Muscle layer of duodenum (tissue), 2 donors: ENCODE measurements around the gene LYZL1.

ENCODE experiments used
- H3K27ac ChIP-seq: one replicate; pipeline ENCODE4 v1.7.0; 2013; ENCODE audit warnings: mild to moderate bottlenecking, low read length
- H3K27me3 ChIP-seq: one replicate; pipeline ENCODE4 v1.7.0; 2013; ENCODE audit warnings: low read depth, mild to moderate bottlenecking, control low read depth, low read length
- H3K36me3 ChIP-seq, 2 donors: one replicate each; pipeline ENCODE4 v1.7.0; 2013; ENCODE audit warnings: low read length in 2 of 2, control low read depth in 1 of 2, mild to moderate bottlenecking in 1 of 2; ENCODE audit not compliant: insufficient read depth in 2 of 2, control insufficient read depth in 1 of 2
- H3K4me1 ChIP-seq, 2 donors: one replicate each; pipeline ENCODE4 v1.7.0; 2013; ENCODE audit warnings: low read length in 2 of 2, mild to moderate bottlenecking in 2 of 2, control low read depth in 1 of 2, moderate library complexity in 1 of 2; ENCODE audit not compliant: insufficient read depth in 2 of 2, control insufficient read depth in 1 of 2
- H3K4me3 ChIP-seq, 2 donors: one replicate each; pipeline ENCODE4 v1.7.0; 2013; ENCODE audit warnings: low read length in 2 of 2, low read depth in 1 of 2, mild to moderate bottlenecking in 1 of 2
- H3K9me3 ChIP-seq, 2 donors: one replicate each; pipeline ENCODE4 v1.7.0; 2013; ENCODE audit warnings: low read length in 2 of 2, control low read depth in 1 of 2, mild to moderate bottlenecking in 1 of 2; ENCODE audit not compliant: control insufficient read depth in 1 of 2
- donor health status: healthy.

LYZL1 gene

DNA sequence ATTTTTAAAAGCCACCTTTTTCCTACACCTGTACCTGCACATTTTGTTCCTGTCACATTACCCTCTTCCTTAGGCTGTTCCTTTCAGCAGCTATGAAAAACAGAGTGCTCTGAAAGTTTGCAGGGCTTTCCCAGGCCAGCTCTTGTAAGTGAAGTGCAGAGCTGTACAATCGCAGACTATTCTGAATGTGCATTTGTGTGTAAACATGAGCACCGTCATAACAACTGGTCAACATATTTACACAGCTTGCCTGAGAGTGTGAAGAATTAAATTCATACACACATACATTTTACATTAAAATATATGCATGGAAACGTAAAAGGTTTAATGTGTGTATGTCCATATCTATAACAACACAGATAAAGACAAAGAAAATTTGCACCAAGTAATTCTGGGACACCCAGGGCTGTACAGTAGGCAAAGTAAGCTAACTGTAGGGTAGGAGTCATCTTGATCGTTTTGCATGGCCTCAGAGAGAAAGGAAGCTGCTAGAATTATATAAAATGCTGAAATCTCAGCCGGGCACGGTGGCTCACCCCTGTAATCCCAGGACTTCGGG is 23.6 kb upstream of the LYZL1 start:
- no peaks in the 10 kb centered on the region for H3K27me3 ChIP-seq
- no peak overlapping the region for H3K27ac ChIP-seq
- H3K4me1 ChIP-seq: no peaks in the 10 kb centered on the region
- H3K36me3 ChIP-seq: no peaks in the 10 kb centered on the region
- no peaks in the 10 kb centered on the region for H3K9me3 ChIP-seq
- no peak overlapping the region for H3K4me3 ChIP-seq

GRCh38 chr10:29266641-29267040 is 22.2 kb upstream of the LYZL1 start:
- Histone ChIP-seq H3K36me3 (no peaks in the 10 kb centered on the region), H3K27me3 (no peaks in the 10 kb centered on the region), H3K27ac (no peak overlapping the region)

GRCh38 chr10:29268011-29268410 is 20.9 kb upstream of the LYZL1 start:
- Histone ChIP-seq H3K4me3 (no peak overlapping the region), H3K4me1 (no peaks in the 10 kb centered on the region), H3K36me3 (no peaks in the 10 kb centered on the region), H3K9me3 (no peaks in the 10 kb centered on the region), H3K27me3 (no peaks in the 10 kb centered on the region), H3K27ac (no peak overlapping the region)

More at GRCh38 chr10:29266641-29267040, 22.2 kb upstream of the LYZL1 start:
- H3K4me1 ChIP-seq: no peaks in the 10 kb centered on the region
- no peak overlapping the region for H3K4me3 ChIP-seq
- no peaks in the 10 kb centered on the region for H3K9me3 ChIP-seq

DNA sequence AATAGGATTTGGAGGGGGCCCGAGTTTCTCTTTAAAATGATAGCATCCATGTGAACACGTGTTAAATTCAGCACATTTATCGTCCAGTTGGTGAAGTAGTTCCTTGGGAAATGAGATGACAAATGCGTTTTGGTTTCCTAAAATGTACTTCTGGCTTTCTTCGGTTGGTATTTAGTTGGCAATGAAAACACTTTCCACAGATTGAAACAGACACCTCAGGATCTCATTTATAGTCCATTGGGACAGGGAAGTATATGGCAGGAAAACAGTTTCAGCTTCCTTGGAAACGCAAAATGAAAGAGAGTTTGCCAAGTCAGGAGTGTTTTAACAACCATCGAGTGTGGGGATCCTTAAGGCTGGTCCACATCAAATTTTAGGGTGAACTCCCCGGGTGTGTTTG is 19.4 kb upstream of the LYZL1 start:
- no peaks in the 10 kb centered on the region for H3K4me1 ChIP-seq
- H3K36me3 ChIP-seq: no peaks in the 10 kb centered on the region
- no peak overlapping the region for H3K27ac ChIP-seq
- H3K9me3 ChIP-seq: no peaks in the 10 kb centered on the region
- H3K4me3 ChIP-seq: no peak overlapping the region
- no peaks in the 10 kb centered on the region for H3K27me3 ChIP-seq

DNA sequence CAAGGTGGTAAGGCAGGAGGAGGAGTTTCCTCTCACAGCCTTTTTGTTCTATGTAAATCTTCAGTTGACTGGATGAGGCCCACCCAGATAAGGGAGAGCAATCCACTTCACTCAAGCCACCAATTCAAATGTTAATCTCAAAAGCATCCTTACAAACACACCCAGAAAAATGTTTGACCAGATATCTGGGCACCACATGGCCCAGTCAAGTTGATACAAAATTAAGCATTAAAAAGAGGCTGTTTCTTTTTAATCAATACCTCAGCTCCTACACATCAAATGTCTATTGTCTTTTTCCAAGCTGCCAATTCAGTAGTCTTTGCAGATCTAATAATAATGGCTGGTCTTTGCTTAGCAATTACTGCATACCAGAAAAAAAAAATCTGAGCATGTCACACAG is 18.0 kb upstream of the LYZL1 start:
- no peaks in the 10 kb centered on the region for H3K27me3 ChIP-seq
- no peak overlapping the region for H3K4me3 ChIP-seq
- no peaks in the 10 kb centered on the region for H3K9me3 ChIP-seq
- H3K4me1 ChIP-seq: no peaks in the 10 kb centered on the region
- no peaks in the 10 kb centered on the region for H3K36me3 ChIP-seq
- no peak overlapping the region for H3K27ac ChIP-seq

- no peaks in the 10 kb centered on the region for H3K36me3 ChIP-seq
- no peaks in the 10 kb centered on the region for H3K4me1 ChIP-seq
- H3K27ac ChIP-seq: no peak overlapping the region
- H3K9me3 ChIP-seq: no peaks in the 10 kb centered on the region
- no peaks in the 10 kb centered on the region for H3K27me3 ChIP-seq
- H3K4me3 ChIP-seq: no peak overlapping the region
Observed at GRCh38 chr10:29271877-29272276, 17.0 kb upstream of the LYZL1 start.

DNA sequence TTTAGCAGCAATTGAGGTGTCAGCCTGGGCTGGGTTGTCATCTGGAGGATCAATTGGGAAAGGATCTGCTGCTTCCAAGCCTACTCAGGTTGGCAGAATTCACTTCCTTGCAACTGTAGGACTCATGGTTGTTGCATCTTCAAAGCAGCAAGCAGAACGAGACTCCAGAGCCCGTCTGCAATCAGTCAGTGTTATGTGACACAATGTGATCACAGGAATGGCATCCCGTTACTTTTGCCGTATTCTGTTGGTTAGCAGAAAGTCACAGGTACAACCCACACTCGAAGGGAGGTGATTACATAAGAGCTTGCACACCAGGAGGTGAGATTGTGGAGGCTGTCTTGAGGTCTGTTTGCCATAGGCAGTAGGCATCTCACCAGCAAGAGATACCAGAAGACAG is 15.4 kb upstream of the LYZL1 start:
- Histone ChIP-seq H3K27me3 (no peaks in the 10 kb centered on the region), H3K9me3 (no peaks in the 10 kb centered on the region), H3K4me3 (no peak overlapping the region), H3K27ac (no peak overlapping the region), H3K4me1 (no peaks in the 10 kb centered on the region), H3K36me3 (no peaks in the 10 kb centered on the region)

DNA sequence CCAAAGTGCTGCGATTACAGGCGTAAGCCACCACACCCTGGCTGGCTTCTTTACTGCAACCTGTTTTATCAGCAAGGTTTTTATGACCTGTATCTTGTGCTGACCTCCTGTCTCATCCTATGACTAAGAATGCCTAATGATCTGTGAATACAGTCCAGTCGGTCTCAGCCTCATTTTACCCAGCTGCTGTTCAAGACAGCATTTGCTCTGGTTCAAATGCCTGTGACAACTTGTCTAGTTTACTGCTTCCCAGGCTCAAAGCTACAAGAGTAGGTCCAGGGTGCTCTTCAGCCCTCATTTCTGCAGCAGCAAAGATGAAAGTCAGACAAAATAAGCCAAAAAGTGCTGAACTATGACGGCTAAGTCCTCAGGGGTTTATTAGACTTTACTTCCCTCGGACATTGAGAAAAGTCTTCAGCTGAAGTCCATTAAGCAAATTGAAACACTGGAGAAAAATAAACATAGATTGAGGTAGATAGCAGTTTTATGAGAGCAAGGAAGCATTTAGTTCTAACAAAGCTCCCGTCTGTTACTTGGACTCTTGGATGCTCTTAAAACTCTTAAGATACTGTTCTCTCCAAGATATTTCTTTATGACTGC is 12.5 kb upstream of the LYZL1 start:
- Histone ChIP-seq H3K27me3 (no peaks in the 10 kb centered on the region), H3K36me3 (no peaks in the 10 kb centered on the region), H3K4me3 (no peak overlapping the region), H3K4me1 (no peaks in the 10 kb centered on the region), H3K27ac (no peak overlapping the region), H3K9me3 (no peaks in the 10 kb centered on the region)

- H3K27ac ChIP-seq: no peak overlapping the region
- H3K9me3 ChIP-seq: no peaks in the 10 kb centered on the region
- no peaks in the 10 kb centered on the region for H3K27me3 ChIP-seq
- no peaks in the 10 kb centered on the region for H3K36me3 ChIP-seq
- H3K4me3 ChIP-seq: no peak overlapping the region
- no peaks in the 10 kb centered on the region for H3K4me1 ChIP-seq
Observed at GRCh38 chr10:29277296-29277695, 11.6 kb upstream of the LYZL1 start.

GRCh38 chr10:29279779-29280487 is 8.9 kb upstream of the LYZL1 start:
- Histone ChIP-seq H3K27ac (no peak overlapping the region), H3K36me3 (no peaks in the 10 kb centered on the region), H3K9me3 (no peaks in the 10 kb centered on the region), H3K4me1 (no peaks in the 10 kb centered on the region), H3K4me3 (no peak overlapping the region), H3K27me3 (no peaks in the 10 kb centered on the region)

DNA sequence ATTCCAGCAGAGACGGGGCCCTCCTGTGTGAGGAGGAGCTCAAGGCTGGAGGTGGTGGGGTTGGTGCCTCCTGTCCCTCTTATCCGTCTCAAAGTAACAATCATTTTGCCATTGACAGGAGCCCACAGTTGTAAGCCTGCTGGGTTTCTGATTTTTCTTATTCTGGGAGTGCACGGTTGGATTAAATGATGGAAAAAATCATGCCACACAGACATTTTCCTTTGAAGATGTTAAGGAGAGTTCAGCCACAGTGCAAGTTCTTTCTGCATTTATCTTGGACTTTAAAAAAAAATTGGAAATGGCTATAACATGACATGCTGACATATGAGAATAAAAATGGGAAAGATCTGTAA is 8.4 kb upstream of the LYZL1 start:
- Histone ChIP-seq H3K27me3 (no peaks in the 10 kb centered on the region), H3K27ac (no peak overlapping the region), H3K4me1 (no peaks in the 10 kb centered on the region), H3K4me3 (no peak overlapping the region), H3K36me3 (no peaks in the 10 kb centered on the region), H3K9me3 (no peaks in the 10 kb centered on the region)

DNA sequence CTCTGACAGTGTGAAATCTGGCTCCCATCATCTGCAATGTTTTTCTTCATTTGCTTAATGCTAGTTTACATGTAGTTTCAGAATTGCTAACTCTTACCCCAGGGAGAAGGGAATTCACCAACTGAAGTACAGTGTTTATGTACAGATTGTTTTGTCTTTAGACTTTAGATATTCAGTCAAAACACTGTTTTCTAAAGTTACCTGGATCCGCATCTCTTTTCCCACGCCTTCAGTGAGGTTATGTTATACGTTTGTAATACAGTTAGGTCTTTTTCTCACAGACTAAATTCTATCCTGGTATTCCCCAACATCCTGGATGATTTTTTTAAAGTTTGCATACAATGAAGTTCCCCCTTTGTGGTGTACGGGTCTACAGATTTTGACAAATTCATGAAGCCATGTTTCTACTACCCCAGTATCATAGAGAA is 3.2 kb upstream of the LYZL1 start:
- H3K36me3 ChIP-seq: no peaks in the 10 kb centered on the region
- H3K9me3 ChIP-seq: no peaks in the 10 kb centered on the region
- H3K4me3 ChIP-seq: no peak overlapping the region
- no peaks in the 10 kb centered on the region for H3K27me3 ChIP-seq
- no peaks in the 10 kb centered on the region for H3K4me1 ChIP-seq
- H3K27ac ChIP-seq: no peak overlapping the region
